CD4-positive, CD25-positive, alpha-beta regulatory T cell (primary cell): ENCODE data around the gene ABCE1. TPM values are rescaled to one million over a fixed set of nuclear protein-coding genes. Genes with fewer than 3 reads are reported as not detected.

Experiments
- ATAC-seq, 2 donors: fragments of 150-1000 bp; cut with Tn5 transposase; one replicate each; pipeline ENCODE4 v1.10.0; 2021; ENCODE audit warnings: low read depth in 2 of 2, moderate number of reproducible peaks in 2 of 2, moderate library complexity in 1 of 2
- DNase-seq, 3 donors: peaks; one replicate each; pipeline versions ENCODE4 v3.0.0 to v3.0.0-alpha.2; 2012 to 2022; ENCODE audit warnings: mixed read lengths in 1 of 3
- H3K27ac ChIP-seq: one replicate; pipeline ENCODE4 v1.7.0; 2013; ENCODE audit warnings: mild to moderate bottlenecking, low read length; ENCODE audit not compliant: insufficient read depth, poor library complexity, severe bottlenecking
- H3K27me3 ChIP-seq: one replicate; pipeline ENCODE4 v1.7.0; 2013; ENCODE audit warnings: low read length; ENCODE audit not compliant: control insufficient read depth, insufficient read depth
- H3K36me3 ChIP-seq: one replicate; pipeline ENCODE4 v1.7.0; 2013; ENCODE audit warnings: mild to moderate bottlenecking, low read length, moderate library complexity; ENCODE audit not compliant: control insufficient read depth, insufficient read depth
- H3K4me1 ChIP-seq: 2 replicates; pipeline ENCODE4 v1.7.0; 2013; ENCODE audit warnings: mild to moderate bottlenecking, low read length; ENCODE audit not compliant: insufficient read depth, control insufficient read depth, poor library complexity, severe bottlenecking
- H3K4me3 ChIP-seq: one replicate; pipeline ENCODE4 v1.7.0; 2013; ENCODE audit warnings: low read depth, mild to moderate bottlenecking, low read length, moderate library complexity
- H3K9me3 ChIP-seq, 2 experiments: 1 replicate in 1 of 2; 2 replicates in 1 of 2; pipeline ENCODE4 v1.7.0; 2013; ENCODE audit warnings: low read length in 2 of 2, mild to moderate bottlenecking in 1 of 2, moderate library complexity in 1 of 2; ENCODE audit not compliant: control insufficient read depth in 2 of 2
- H3K27ac Mint-ChIP-seq, 3 donors: one replicate each; pipeline ENCODE4 v1.8.0; 2020 to 2022; ENCODE audit warnings: mild to moderate bottlenecking in 3 of 3, mixed read lengths in 3 of 3, moderate library complexity in 2 of 3
- H3K27me3 Mint-ChIP-seq: one replicate; pipeline ENCODE4 v1.8.0; 2022; ENCODE audit warnings: mild to moderate bottlenecking, mixed read lengths
- H3K36me3 Mint-ChIP-seq: one replicate; pipeline ENCODE4 v1.8.0; 2020; ENCODE audit warnings: mixed read lengths
- H3K4me1 Mint-ChIP-seq, 4 donors: one replicate each; pipeline ENCODE4 v1.8.0; 2020 to 2022; ENCODE audit warnings: mixed read lengths in 4 of 4, mild to moderate bottlenecking in 1 of 4
- H3K4me3 Mint-ChIP-seq, 4 donors: one replicate each; pipeline ENCODE4 v1.8.0; 2020 to 2022; ENCODE audit warnings: mild to moderate bottlenecking in 4 of 4, mixed read lengths in 4 of 4, moderate library complexity in 3 of 4
- H3K9me3 Mint-ChIP-seq, 7 donors: one replicate each; pipeline ENCODE4 v1.8.0; 2020 to 2022; ENCODE audit warnings: mixed read lengths in 7 of 7, mild to moderate bottlenecking in 3 of 7, moderate library complexity in 2 of 7
- polyA plus RNA-seq, 4 donors: library from polyadenylated mRNA; unstranded; fragments of 300-500 nt; fragmentation: Illumina TruSeq; gene quantifications; one replicate each; pipeline ENCODE4 v1.2.3, GENCODE V29; 2021
- total RNA-seq: library from RNA; stranded (reverse); gene quantifications from one replicate; pipeline ENCODE4 v1.2.3, GENCODE V29; 2022

ABCE1 gene
- total and polyA plus RNA-seq, 5 donors from 2014 or later = 41.4 to 71.8 (median 62.9) TPM

DNA sequence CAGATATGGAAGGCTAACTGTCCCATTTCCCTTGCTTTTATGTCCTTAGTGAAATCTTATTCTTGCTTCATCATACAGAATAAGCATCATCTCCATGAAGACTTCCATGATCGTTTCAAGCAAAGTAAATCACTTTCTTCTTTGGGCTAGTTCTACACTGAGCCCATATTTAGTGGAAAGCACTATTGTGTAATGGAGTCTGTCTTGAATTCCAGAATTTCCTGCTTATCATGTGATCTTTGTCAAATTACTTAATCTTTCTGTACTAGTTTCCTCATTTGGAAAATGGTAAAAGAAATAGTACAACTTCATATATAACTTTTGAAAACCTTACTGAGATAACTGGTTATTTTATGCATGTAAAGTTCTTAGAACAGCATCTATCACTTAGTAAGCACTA is 7.7 kb upstream of the ABCE1 start:
- no peak for ATAC-seq

DNA sequence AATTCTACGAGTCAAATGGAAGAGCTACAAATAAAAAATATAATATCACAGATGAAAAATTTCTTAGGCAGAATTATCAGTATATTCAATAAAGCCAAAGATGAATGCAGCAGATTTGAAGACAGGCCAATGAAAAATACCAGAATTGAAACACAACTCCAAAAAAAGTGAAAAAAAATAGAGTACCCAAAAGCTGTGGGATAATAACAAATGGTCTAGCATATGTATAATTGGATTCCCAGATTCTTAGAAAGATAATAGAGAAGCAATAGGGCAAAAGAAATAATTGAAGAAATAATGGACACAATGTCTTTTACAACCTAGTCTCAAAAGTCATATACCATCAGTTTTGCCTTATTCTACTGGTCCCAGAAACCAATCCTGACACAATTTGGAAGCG is 4.5 kb upstream of the ABCE1 start:
- H3K36me3 Mint-ChIP-seq = peaks cover 52% of the 10 kb centered on the region
- H3K9me3 ChIP-seq = peaks cover 0 to 3% of the 10 kb centered on the region in 2 experiments
- ATAC-seq (no peak), DNase-seq (no peak)
- no peak overlapping the region for H3K4me3 ChIP-seq
- peaks cover 13% of the 10 kb centered on the region for H3K4me1 ChIP-seq
- no peaks in the 10 kb centered on the region for H3K27me3 Mint-ChIP-seq
- no peaks in the 10 kb centered on the region for H3K27me3 ChIP-seq
- H3K9me3 Mint-ChIP-seq = no peaks in the 10 kb centered on the region
- H3K36me3 ChIP-seq = peaks cover 45% of the 10 kb centered on the region
- H3K4me1 Mint-ChIP-seq = peaks cover 33 to 66% (median 57%) of the 10 kb centered on the region in 4 donors
- H3K27ac Mint-ChIP-seq = no peak overlapping the region
- H3K4me3 Mint-ChIP-seq = peak overlapping the region in 1 of 4 donors; percentile 62
- H3K27ac ChIP-seq = no peak overlapping the region

More for the DNA sequence above, 7.7 kb upstream of the ABCE1 start:
- Histone ChIP-seq H3K36me3 (peaks cover 58% of the 10 kb centered on the region), H3K27ac (no peak overlapping the region), H3K27me3 (no peaks in the 10 kb centered on the region), H3K9me3 (peaks cover 0 to 3% of the 10 kb centered on the region in 2 experiments), H3K4me3 (no peak overlapping the region), H3K4me1 (no peaks in the 10 kb centered on the region)
- Mint-ChIP-seq H3K4me3 (no peak overlapping the region), H3K9me3 (peaks cover 0 to 1% (median 0%) of the 10 kb centered on the region in 7 donors), H3K36me3 (peaks cover 66% of the 10 kb centered on the region), H3K4me1 (peaks cover 35 to 75% (median 58%) of the 10 kb centered on the region in 4 donors), H3K27me3 (no peaks in the 10 kb centered on the region), H3K27ac (no peak overlapping the region)
- DNase-seq = no peak

DNA sequence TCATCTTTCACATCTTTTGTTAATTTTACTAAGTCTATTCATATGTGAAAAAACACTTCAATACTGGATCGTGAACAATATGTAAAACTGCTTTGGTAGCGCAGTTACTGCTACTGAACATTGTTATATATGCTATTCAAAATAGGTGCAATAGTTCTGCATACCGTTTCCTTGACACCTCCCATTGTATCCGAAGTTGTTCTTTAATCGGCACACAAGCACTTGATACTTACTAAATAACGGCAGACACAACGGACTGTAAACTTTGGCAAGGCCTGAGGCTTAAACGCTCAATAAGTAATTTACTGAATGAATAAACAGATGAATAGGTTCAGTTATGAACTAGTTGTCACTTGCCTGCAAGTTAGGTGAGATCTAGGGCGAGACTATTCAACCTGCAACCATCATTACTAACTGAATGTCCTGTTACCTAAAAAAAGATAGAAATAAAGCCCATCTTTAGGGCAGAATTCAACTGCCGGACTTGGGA is 735 bp upstream of the ABCE1 start:
- H3K27ac ChIP-seq = peak overlapping the region; percentile 88
- Mint-ChIP-seq H3K27me3 (no peaks in the 10 kb centered on the region), H3K36me3 (peaks cover 31% of the 10 kb centered on the region), H3K27ac (peak overlapping the region; percentile 97 to 99 (median 98)), H3K4me3 (peak overlapping the region; percentile 95 to 99 (median 97)), H3K9me3 (no peaks in the 10 kb centered on the region), H3K4me1 (peaks cover 33 to 61% (median 44%) of the 10 kb centered on the region in 4 donors)
- H3K36me3 ChIP-seq = peaks cover 27% of the 10 kb centered on the region
- peaks cover 0 to 3% of the 10 kb centered on the region in 2 experiments for H3K9me3 ChIP-seq
- ATAC-seq (no peak), DNase-seq (peak in 1 of 3 donors; percentile 2)
- peaks cover 48% of the 10 kb centered on the region for H3K4me1 ChIP-seq
- no peaks in the 10 kb centered on the region for H3K27me3 ChIP-seq
- H3K4me3 ChIP-seq = peak overlapping the region; percentile 91

DNA sequence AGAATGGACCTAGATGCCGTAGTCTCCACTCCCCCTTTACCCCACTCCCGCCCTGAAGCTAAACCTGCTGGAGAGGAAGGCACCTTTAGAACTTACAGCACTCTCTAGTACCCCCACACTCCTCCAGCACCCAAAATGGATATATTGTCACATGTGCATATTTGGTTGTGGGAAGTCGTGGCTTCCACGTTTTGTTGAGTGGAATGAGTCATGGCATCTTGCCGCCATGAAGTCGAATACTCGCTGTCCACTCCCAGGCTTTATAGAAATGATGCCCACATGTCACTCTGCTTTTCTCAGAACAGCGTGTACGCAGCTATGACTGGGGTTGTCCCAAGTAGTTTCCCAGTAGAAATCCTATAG is 545 bp downstream of the ABCE1 start:
- Mint-ChIP-seq H3K27ac (peak overlapping the region; percentile 97 to 99 (median 98)), H3K4me3 (peak overlapping the region; percentile 95 to 99 (median 97)), H3K9me3 (no peaks in the 10 kb centered on the region), H3K4me1 (peaks cover 26 to 50% (median 37%) of the 10 kb centered on the region in 4 donors), H3K36me3 (peaks cover 18% of the 10 kb centered on the region), H3K27me3 (no peaks in the 10 kb centered on the region)
- peak overlapping the region; percentile 91 for H3K4me3 ChIP-seq
- peak in 2 of 3 donors; percentile 29 to 56 for DNase-seq
- peak; percentile 23 to 33 for ATAC-seq
- peak overlapping the region; percentile 88 for H3K27ac ChIP-seq
- H3K9me3 ChIP-seq = peaks cover 0 to 2% of the 10 kb centered on the region in 2 experiments
- H3K4me1 ChIP-seq = peaks cover 53% of the 10 kb centered on the region
- H3K36me3 ChIP-seq = peaks cover 17% of the 10 kb centered on the region
- H3K27me3 ChIP-seq = no peaks in the 10 kb centered on the region

DNA sequence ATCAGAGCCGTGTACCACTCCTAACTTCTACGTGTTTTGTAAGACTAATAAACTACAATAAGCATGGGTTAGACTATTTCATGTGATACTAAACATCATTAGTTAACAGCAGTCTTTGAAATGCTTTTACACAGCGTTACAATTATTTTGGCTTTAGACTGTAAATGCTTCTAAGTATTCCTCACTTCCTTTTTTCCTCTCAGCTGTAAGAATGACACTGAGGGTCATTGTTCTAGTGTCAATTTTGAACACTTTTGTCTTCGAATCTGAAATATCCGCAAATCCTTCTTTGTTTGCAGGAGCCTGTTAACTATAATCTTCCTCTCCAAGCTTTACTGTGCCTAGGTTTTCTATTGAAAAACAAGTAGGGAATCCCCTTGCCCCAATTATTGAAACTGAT is 1.5 kb downstream of the ABCE1 start:
- Histone ChIP-seq H3K9me3 (no peaks in the 10 kb centered on the region), H3K27ac (no peak overlapping the region), H3K4me1 (peaks cover 54% of the 10 kb centered on the region), H3K27me3 (no peaks in the 10 kb centered on the region), H3K4me3 (peak overlapping the region; percentile 91), H3K36me3 (peaks cover 11% of the 10 kb centered on the region)
- Mint-ChIP-seq H3K4me1 (peaks cover 22 to 47% (median 30%) of the 10 kb centered on the region in 4 donors), H3K4me3 (peak overlapping the region; percentile 95 to 99 (median 97)), H3K27me3 (no peaks in the 10 kb centered on the region), H3K27ac (peak overlapping the region in 2 of 3 donors; percentile 98 to 99), H3K9me3 (no peaks in the 10 kb centered on the region), H3K36me3 (peaks cover 8% of the 10 kb centered on the region)
- ATAC-seq = no peak
- DNase-seq = peak in 1 of 3 donors; percentile 6

DNA sequence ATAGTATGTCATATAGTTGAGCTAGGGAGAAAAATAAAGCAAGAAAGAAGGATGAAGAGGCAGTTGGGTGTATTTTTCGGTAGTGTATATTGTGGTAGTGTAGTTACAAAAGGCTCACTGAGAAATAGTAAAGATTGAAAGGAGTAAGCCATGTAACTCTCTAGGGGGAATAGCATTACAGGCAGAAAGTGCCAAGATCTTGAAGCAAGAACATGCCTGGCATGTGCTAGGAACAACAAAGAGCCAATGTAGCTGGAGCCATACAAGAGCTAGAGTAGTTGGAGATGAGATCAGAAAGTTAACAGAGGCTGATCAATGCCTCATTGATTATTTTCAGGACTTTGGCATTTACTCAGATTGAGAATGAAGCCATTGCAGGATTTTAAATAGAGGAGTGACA is 3.0 kb downstream of the ABCE1 start:
- no peak overlapping the region for H3K4me3 Mint-ChIP-seq
- H3K9me3 Mint-ChIP-seq = no peaks in the 10 kb centered on the region
- no peaks in the 10 kb centered on the region for H3K27me3 Mint-ChIP-seq
- Histone ChIP-seq H3K27me3 (no peaks in the 10 kb centered on the region), H3K4me1 (peaks cover 54% of the 10 kb centered on the region), H3K4me3 (peak overlapping the region; percentile 29), H3K27ac (no peak overlapping the region), H3K36me3 (peaks cover 19% of the 10 kb centered on the region), H3K9me3 (no peaks in the 10 kb centered on the region)
- H3K27ac Mint-ChIP-seq = no peak overlapping the region
- peaks cover 17 to 39% (median 23%) of the 10 kb centered on the region in 4 donors for H3K4me1 Mint-ChIP-seq
- no peak for ATAC-seq
- no peaks in the 10 kb centered on the region for H3K36me3 Mint-ChIP-seq
- DNase-seq = no peak

DNA sequence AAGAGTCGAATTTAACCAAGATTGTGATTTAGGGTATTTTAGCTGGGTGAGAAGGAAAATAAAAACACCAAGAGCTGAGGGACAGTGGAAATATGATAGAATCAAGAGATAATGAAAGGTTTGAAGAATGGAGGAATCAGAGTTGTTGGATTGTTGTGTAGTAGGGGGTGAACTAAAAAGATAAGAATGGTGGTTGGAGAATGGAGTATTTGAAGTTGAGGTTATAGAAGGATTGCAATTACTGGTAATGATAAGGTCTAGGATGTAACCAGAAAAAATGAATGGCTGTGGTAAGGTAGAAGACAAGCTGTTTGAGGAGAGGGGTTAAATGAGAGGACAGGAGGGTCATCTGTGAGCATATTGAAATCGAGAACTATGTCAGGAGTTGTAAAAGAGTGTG is 4.5 kb downstream of the ABCE1 start:
- no peaks in the 10 kb centered on the region for H3K9me3 ChIP-seq
- Mint-ChIP-seq H3K9me3 (no peaks in the 10 kb centered on the region), H3K4me1 (peaks cover 19 to 34% (median 26%) of the 10 kb centered on the region in 4 donors), H3K27me3 (no peaks in the 10 kb centered on the region), H3K36me3 (peaks cover 8% of the 10 kb centered on the region), H3K4me3 (no peak overlapping the region), H3K27ac (no peak overlapping the region)
- peak overlapping the region; percentile 29 for H3K4me3 ChIP-seq
- peaks cover 33% of the 10 kb centered on the region for H3K36me3 ChIP-seq
- DNase-seq = no peak
- no peaks in the 10 kb centered on the region for H3K27me3 ChIP-seq
- no peak overlapping the region for H3K27ac ChIP-seq
- no peak for ATAC-seq
- peaks cover 41% of the 10 kb centered on the region for H3K4me1 ChIP-seq

DNA sequence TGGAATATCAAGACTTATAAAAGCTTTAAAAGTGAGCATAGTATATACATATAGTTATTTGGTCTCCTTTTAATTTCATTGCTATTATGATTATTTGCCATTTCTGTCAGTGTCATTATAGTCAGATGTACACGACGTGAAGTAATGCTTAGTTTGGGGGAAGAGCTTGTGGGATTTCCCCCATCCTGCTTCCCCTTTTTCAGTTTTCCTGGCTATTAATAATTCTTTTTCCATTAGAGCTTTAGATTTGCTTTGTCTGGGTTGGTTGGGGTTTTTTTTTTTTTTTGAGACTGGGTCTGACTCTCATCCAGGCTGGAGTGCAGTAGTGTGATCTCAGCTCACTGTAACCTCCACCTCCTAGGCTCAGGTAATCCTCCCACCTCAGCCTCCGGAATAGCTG is 5.4 kb downstream of the ABCE1 start:
- H3K27ac ChIP-seq = no peak overlapping the region
- H3K27me3 ChIP-seq = no peaks in the 10 kb centered on the region

More for the DNA sequence above, 5.4 kb downstream of the ABCE1 start:
- no peaks in the 10 kb centered on the region for H3K9me3 Mint-ChIP-seq
- peaks cover 17 to 31% (median 21%) of the 10 kb centered on the region in 4 donors for H3K4me1 Mint-ChIP-seq
- ATAC-seq (no peak), DNase-seq (no peak)
- H3K4me1 ChIP-seq = peaks cover 41% of the 10 kb centered on the region
- H3K9me3 ChIP-seq = no peaks in the 10 kb centered on the region
- H3K4me3 ChIP-seq = no peak overlapping the region
- H3K27me3 Mint-ChIP-seq = no peaks in the 10 kb centered on the region
- peak overlapping the region in 1 of 4 donors; percentile 18 for H3K4me3 Mint-ChIP-seq
- H3K36me3 Mint-ChIP-seq = peaks cover 13% of the 10 kb centered on the region
- H3K27ac Mint-ChIP-seq = no peak overlapping the region
- H3K36me3 ChIP-seq = peaks cover 41% of the 10 kb centered on the region
